GM19467 (cell line): ENCODE measurements around the gene PKLR.
"Not testable (repeated sequence)": the region's sequence is repeated elsewhere in the genome, so short reads cannot be mapped to it uniquely, and the experiment has no call there.

ENCODE experiments used
- ATAC-seq: cut with Tn5 transposase; IDR thresholded peaks from one replicate; pipeline ENCODE4 v1.9.1; 2021; ENCODE audit warnings: mild to moderate bottlenecking, moderate library complexity; ENCODE audit not compliant: unreplicated experiment

Gene PKLR

DNA sequence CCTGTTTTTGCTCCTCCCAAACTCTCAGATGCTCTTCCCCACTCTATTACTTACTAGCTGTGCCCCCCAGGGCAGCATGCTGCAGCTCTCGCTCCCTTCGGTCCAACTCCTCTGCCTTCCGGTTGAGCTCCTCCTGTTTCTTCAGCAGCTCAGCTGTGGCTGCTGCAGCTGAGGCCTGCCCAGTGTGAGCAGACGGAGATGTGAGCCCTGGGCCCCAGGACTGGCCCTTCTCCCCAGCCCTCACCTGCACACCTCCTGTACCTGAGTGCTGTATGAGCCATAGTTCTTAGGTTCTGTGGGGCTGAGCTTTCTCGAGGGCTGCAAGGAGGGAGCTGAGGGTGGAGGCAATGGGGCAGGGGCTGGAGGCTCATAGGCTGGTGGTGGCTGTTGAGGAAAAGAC lies 41.0 kb downstream of the PKLR start:
- ATAC-seq = no peak

GRCh38 chr1:155256058-155256852 lies 45.0 kb downstream of the PKLR start:
- no peak for ATAC-seq

GRCh38 chr1:155255243-155256007 lies 45.8 kb downstream of the PKLR start, which contains the start of gene ENTREP3:
TSS of gene ENTREP3 (minus strand) at chr1:155255483. CDS start at chr1:155254877, 606 bp downstream.
- peak; percentile 45 for ATAC-seq

DNA sequence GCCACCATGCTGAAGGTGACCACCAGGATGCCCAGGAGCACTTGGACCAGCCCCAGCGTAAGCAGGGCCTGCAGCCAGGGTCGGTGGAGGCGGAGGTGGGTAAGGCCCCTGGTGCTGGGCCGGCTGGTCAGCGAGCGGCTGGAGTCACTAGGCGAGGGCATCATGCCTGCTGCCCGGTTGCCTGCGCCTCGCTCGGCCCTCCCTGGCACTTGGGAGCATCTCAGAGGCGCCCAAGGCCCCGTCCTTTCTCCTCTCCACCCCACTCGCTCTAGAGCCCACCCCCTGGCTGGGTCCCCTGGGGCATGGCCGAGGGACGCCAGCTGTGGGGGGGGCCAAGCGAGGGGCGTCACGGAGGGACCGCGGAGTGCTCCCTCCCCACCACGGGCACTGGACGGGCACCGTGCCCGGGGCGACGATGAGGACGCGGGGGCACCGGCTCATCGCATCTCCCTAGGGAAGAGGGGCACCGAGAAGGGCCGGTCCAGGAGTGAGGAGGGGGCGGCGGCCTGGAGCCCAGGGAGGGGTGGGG lies 46.5 kb downstream of the PKLR start:
- ATAC-seq = no peak

GRCh38 chr1:155254228-155254713 lies 47.0 kb downstream of the PKLR start:
- no peak for ATAC-seq

- ATAC-seq = no peak
These were observed 47.4 kb downstream of the PKLR start for GRCh38 chr1:155253797-155254196.

DNA sequence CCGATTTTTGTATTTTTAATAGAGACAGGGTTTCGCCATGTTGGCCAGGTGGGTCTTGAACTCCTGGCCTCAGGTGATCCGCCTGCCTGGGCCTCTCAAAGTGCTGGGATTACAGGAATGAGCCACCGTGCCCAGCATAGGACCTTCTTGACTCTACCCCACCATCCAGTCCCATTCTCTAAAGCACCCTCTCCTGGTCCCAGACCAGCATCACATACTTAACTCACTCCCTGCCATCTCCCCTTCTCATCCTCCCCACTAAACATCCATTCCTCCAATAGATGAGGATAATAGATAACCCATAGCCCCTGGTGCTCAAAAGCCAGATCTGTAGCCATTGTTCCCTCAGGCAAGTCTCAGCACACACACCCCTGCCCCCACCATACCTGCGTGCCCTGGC lies 48.0 kb downstream of the PKLR start:
- no peak for ATAC-seq

DNA sequence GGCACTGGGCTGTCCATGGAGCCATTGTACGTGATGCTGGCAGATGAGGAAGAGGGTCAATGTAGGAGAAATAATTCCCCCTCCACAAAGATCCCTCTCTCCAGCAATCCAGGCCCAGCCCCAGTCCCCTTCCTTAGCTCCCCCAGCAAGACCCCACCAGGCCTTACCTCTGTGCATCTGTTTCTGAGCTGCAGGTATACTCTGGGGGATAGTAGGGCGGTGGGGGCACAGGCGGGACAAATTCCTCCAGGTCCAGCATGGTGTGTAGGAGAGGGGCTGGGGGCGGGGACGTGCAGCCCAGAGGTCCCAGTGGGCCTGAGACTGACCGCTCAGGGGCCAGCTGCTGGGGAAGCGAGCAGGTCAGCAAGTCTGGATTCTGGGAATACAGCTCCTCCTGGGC lies 49.7 kb downstream of the PKLR start:
- no peak for ATAC-seq

DNA sequence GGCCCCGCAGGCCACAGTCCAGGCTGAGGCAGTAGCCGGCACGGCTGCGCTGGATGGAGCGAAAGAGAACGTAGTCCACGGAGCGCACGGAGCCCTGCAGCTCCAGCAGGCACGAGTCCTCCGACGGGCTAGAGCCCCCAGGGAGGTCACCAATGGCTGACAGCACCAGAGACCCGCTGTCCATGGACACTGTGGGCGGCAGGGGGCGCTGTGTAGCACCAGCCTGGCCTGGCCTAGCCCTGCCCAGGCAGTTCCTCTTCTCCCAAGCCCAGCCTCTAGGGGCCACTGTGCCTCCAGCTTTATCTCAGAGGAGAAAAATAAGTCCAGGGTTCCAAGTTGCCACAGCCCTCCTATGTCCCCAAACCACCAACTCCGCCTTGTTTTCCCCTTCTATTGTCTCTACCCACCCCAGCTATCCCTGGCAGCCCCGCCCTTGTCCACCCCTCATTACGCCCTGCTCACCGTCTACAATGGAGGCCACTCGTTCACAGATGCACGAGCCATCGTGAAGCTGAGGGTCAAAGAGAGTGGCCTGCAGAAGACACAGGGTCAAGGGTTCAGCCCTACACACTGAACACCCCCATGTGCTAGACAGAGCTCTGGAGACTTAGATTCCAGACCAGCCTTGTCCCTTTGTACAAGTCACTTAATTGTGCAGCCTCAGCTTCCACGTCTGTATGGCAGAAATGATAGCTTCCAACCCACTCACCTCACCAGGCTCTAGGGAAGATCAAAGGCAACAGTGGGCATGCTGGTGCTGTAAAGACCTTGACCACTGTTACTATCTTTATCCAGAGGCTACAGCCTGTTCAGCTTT lies 50.4 kb downstream of the PKLR start:
- peak; percentile 72 for ATAC-seq

GRCh38 chr1:155250246-155250632 lies 51.0 kb downstream of the PKLR start:
- ATAC-seq = peak; percentile 16

DNA sequence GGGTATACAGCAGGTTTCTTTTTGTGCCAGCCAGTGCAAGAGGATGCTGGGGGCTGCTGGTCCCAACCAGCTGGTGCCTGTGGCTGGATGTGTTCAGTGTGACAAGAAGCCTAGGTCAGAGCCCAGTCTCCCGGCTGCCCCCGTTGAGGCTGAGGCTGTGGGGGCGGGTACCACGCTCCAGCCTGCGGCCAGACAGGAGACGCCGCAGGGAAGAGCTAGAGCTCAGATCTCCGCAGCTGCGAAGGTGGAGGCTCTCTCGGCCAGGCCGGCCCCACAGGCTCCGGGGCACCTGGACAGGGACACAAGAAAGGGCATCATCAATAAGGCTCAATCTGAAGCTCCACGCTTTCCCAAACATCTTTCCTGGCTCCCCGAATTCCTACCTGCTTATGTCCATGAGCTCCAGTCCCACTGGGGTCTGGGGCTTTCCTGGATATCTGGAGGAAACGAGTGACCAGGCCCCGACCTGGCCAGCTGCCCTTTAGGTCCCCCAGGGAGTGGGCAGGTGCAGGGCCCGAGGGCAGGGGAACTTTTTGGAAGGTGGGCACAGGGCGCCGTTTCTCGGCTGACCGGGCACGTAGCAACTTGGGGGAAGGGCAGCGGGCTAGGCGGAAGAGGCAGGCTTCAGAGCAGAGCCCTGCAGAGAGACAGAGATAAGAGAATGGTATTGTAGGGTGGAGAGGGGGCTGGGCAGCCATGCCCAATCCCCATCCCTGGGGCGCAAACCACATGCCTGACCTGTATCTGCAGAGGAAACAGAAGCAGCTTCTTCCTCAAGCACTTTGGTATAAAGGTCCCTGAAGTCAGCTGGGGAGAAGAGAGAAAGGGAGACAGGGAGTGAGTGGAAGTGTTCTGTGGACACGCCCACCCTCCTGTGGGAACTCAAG lies 53.3 kb downstream of the PKLR start:
- no peak for ATAC-seq

DNA sequence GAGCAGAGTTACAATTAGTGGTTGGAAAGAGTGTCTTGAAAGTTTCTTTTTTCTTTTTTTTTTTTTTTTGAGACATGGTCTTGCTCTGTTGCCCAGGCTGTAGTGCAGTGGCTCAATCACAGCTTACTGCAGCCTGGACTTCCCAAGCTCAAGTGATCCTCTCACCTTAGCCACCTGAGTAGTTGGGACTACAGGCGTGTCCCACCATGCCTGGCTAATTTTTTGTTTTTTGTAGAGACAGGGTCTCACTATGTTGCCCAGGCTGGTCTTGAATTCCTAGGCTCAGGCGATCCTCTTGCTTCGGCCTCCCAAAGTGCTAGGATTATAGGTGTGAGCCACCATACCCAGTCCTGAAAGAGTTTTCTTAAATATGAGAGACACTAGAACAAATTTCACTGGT lies 54.4 kb downstream of the PKLR start:
- ATAC-seq = not testable (repeated sequence)

DNA sequence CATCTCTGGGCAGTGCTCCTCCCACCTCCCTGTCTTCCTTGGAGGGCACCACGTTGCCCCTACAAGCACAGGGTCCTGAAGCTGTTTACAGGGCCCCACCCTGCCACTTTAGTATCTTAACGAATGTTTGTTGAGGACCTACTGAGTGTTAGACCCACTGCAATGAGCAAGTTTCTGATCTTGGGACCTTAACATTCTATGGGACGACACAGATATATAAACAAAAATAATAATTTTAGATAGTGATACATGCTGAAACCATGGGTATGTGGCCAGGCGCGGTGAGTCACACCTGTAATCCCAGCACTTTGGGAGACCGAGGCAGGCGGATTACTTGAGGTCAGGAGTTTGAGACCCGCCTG lies 56.1 kb downstream of the PKLR start:
- no peak for ATAC-seq

DNA sequence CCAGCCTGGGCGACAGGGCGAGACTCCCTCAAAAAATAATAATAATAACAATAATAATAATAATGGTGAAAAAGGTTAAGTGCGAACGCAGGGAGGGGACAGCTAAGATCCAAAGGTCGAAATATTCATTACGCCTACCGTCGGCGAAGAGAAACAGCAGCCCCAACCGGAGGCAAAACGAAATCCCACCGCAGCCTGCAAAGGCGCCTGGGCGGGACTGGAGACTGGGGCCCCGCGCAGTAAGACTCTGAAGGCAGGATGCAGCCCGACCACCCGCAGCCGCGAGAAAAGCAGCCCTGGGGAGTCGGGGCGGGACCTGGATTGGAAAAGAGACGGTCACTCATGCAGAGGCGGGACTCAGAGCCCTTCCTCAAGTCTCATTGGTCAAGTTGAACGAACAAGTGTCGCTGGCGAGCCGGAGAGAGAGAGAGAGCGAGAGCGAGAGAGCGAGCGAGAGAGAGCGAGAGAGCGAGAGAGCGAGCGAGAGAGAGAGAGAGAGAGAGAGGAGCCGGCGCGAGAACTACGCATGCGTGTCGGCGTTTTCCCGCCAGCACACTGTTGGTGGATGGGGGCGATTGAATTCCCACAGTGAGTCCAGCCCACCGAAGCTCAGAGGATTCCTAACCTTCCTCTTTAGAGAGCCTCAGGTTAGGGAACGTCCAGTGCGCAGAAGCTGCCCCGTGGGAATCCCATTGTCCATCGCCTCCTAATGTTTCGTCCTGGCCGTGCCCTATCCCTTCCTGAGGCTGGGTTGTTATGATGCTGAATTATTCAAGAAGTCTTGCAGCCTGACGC lies 56.7 kb downstream of the PKLR start:
- peak; percentile 74 for ATAC-seq

GRCh38 chr1:155242805-155243358 lies 58.4 kb downstream of the PKLR start:
- no peak for ATAC-seq

DNA sequence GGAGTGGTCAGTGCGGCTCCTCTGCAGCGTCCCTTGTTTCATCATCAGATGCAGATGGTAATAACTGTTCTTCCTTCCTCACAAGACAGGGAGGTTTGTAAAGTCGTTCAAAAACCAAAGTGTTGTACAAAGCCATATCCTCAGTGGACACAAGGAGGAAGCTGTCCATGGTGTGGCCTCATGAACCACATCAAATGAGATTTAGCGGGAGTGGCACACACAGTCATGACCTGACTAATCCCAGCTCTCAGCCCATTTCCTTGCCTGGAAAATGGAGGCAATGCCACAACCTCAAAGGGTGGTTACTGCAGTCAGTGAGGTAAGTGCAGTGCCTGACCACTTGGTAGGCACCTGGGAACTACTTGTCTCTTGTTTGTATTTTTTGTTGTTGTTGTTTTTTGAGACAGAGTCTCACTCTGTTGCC lies 59.4 kb downstream of the PKLR start:
- ATAC-seq = no peak

DNA sequence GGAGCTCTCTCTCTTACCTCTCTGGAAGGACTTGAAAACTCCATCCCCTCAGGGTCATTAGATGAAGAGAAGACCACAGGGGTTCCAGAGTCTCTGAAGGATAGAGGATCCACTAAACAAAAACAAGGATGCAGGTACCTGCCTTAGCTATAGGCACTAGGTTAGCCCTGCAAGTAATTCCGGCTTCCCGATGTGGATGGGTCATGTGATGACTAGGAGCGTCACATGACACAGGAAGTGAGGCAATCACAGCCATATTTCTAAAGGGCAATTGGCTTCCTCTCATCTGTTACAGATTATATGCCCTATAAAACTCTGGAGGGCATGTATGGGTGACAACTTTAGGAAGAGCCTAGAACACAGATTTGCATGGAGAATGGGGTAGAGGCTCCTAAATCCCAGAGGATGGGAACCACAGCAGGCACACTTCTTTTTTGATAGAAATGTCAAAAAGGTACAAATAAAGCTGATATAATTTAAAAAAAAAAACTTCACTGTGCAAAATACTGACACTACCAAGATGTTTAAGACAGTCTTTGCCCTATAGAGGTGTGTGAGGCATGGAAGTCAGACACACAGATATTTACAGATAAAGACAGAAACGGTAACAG lies 60.1 kb downstream of the PKLR start:
- ATAC-seq = no peak
